ENCODE data around the gene APOBEC3G.

APOBEC3G gene

GRCh38 chr22:39125622-39126021, 48.5 kb downstream of the APOBEC3G start:
- no peak for DNase-seq

DNA sequence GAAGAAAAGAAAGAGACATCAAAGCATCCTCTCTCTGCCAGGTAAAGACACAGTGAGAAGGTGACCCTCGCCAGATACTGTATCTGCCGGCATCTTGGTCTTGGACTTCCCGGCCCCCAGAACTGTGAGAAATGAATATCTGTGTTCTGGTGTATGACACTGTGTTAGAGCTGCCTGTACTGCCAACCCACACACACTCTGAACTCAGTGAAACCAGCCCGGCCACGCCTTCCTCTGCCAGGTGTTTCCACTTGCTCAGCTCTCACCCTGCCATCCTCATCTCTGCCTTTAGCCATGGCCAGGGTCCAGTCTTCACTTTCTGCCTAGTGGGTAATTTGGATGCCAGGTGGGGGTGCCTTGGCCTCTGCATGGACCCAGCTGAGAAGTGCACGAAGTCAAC, 51.4 kb downstream of the APOBEC3G start:
- DNase-seq, result no peak

GRCh38 chr22:39129081-39129480, 52.0 kb downstream of the APOBEC3G start:
- no peak for DNase-seq

DNA sequence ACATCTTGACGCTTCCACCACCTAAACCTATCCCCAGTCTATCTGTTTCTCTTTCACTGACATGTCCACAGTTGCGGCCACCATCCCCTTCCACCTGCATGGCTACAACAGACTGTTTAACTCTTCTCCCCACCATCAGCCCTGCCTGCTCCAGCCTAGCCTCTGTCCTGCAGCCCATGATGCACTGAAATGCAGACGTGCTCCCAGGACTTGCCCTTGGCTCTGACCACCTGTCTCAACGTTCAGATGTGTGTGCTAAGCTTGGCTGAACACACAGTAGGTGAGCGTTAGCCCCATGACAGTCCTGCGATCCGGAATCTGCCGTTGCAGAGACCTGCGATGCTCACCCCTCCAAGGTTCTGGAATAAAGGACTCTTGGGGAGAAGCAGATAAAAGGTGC, 52.7 kb downstream of the APOBEC3G start:
- no peak for DNase-seq

DNA sequence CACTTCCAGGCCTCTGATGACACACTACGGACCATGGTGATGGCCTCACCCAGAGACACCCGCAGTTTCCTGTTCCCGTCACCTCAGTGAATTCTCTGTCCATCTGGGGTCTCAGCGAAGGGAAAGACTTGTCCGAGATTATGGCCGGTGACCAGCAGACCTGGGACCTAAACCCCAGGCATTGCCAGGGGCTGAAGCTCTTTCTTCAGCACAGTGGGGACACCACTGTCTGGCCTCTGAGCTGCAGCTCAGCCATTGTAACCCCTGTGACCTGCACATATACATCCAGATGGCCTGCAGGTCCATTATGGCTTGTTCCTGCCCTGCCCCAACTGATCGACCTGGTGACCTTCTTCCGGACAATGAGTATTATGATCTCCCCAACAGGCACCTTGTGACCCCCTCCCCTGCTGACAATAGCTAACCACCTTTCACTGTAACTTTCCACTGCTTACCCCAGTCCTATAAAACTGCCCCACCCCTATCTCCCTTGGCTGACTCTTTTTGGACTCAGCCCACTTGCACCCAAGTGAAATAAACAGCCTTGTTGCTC, 53.2 kb downstream of the APOBEC3G start:
- no peak for DNase-seq

DNA sequence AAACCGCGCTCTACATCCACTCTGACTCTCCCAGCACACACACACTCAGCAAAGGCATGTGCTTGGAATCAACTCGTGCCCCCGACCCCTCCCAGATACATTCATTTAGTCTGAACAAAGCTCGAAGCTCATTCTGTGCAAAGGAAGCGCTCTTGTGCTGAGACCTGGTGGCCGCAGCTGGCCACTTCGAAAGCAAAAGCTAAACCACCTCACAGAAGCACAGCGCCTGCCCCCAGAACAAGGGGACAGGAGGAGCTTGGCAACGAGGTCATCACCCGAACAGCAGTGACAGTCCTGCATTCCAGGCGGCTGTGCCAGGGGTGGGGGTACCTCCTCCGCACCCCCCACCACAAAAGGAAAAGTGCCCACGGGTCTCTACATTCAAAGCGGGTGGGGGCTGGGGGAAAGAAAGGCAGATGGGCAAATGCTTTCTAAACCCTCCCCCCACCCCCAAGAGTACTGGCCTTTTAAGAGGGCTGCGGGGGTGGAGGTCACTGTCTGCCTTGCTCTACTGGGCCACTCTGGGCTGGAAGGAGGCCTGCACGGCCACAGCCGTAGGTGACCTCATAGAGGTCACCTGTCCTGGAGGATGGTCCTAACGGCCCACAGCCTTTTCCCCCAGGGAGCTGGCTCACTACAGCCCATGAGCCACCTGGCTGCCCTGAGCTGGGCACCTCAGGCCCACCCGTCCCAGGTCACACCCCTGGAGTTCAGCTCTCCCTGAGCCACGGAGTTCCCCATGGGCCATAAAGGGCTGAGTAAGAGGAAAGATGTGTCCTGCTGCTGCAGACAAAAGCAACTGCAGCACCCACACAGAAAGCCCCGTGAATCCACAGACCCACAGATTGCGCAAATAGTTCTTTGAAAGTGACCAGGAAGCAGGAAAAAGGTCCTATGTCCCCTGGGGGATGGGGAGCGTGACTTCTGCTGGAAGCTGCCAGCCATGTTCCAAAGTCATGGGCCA, 54.1 kb downstream of the APOBEC3G start:
- no peak for DNase-seq

DNA sequence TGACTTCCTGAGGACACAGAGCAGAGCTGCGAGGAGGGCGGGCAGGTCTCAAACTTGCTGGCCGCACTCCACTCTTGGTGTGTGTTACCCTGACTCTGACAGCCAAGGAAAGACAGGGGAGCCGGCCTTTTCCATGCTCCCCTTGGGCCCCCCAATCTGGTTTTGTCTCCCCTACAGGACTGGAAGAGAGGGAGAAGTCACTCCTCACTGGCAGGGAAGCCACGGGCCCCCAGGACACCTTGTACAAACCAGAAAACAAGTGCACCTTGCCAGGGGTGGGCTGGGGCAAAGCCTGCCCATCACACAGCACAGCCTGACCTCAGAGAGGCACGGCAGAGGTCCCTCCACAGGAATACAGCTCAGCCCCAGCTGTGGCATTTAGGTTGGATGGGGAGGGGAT, 55.2 kb downstream of the APOBEC3G start:
- DNase-seq, result no peak

DNA sequence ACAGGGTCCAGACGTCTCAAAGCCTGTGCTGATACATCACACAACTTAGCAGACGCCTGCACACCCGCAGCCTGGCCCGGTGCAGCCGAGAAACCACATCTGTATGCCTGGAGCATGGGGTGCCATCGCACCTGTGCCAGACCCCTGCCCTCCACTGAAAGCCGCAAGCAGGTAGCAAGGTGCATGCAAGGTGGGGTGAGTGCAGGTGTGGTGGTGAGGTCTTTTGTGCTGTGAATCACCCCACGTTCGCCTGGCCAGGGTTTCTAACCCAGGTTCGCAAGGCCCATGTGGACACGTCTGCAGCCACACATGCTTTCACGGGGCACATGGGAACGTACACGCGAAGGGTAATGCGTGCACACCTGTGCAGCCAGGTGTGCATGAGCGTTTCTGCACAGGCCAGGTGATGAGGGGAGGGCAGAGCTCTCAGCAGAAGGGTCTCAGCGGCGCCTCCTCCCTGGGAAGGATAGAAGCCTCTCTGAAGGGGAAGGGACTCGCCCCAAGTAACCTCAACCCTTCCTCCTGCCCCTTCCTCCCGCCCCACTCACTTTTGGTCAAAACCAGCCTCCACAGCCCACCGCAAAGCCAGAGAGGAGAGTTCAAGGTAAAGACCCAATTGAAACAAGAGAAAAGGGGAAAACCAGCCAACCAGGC, 55.9 kb downstream of the APOBEC3G start:
- no peak for DNase-seq

GRCh38 chr22:39133871-39134270, 56.8 kb downstream of the APOBEC3G start:
- DNase-seq, result no peak

DNA sequence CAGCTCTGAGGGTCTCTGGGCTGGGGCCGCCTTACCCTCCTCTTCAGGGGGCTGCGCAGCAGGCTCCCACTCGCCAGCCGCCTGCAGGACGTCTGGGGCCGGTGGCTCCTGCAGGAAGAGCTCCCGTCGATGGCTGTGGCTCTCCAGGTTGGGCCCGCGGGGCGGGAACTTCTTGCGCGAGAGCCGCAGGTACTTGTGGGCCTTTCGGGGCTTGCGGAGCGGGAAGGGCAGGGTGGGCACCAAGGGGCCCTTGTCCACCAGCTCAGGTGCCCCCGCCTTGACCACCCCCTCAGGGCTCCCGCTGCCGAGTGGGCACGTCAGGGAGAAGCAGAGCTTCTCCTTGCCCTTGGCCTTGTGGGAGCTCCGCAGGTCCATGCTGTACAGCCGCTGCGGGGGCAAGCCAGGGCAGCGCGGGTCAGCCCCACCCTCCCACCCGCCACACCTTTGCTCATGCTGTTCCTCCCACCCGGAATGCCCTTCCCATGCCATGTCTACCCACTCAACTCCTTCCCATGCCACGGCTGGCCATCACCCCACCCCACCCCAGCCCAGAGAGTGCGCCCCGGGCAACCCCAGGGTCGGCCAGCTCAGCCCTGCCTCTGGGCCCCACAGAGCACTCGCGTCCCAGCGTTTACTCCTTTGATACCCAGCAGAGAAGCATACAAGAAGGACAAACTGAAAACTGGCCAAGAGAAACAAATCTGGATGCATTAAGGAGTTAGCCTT, 57.5 kb downstream of the APOBEC3G start:
- no peak for DNase-seq

DNA sequence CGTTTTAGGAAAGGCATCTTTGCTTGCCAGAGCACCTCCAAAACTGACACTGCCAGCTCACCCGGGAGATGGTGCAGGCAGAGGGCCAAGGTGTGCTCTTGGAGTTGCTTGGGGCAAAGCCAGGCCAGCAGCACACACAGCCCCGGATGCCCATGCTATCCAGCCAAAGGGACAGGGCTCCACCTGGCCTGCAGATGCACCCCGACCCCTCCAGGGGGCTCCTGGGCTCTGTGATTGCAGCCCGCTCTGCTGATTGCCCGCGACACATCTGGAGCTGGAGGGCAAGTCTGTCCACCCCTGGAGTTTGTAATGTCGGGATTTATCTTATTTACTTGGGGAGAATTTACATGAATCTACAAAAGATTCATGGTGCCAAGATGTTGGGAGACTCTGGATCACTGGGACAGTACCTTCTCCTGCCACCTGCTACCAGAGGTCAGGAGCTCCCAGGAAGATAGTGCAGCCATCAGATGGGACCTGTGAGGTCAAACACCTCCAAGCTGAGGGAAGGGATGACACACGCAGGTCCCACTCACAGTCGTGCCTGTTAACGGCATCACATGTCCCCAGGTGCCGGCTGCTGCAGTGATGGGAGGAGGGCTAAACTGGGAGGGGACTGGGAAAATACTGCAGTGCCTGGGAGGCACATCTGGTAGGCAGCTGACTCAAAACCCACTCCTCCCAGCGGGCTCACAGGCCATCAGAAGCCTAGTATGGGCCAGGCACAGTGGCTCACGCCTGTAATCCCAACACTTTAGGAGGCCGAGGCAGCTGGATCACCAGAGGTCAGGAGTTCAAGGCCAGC, 58.2 kb downstream of the APOBEC3G start:
- peak; percentile 37 to 40 for DNase-seq

- DNase-seq, result no peak
These were observed 59.2 kb downstream of the APOBEC3G start for GRCh38 chr22:39136317-39136716.

Data from activated CD4-positive, alpha-beta T cell treated with anti-CD3 and anti-CD28 coated beads for 4 hours (primary cell).